CD4-positive, alpha-beta T cell (primary cell): Measurements from ENCODE around the gene MAP1LC3A. TPM values are rescaled to one million over a fixed set of nuclear protein-coding genes. Genes with fewer than 3 reads are reported as not detected.

Source experiments
- ATAC-seq: fragments of 200-7000 bp; cut with Tn5 transposase; one replicate; pipeline ENCODE4 v1.10.0; 2022; ENCODE audit warnings: mild to moderate bottlenecking; ENCODE audit not compliant: poor library complexity
- CTCF ChIA-PET: fragments of 350-600 bp; sonication (Branson Sonifier 250); formaldehyde crosslinking; loops from one replicate; lab custom pipeline; 2021; ENCODE audit warnings: antibody characterized with exemption, inconsistent platforms; lab: Charles Lee
- POLR2A ChIA-PET: fragments of 350-600 bp; sonication (Branson Sonifier 250); formaldehyde crosslinking; loops from one replicate; lab custom pipeline; 2021; ENCODE audit warnings: antibody characterized with exemption, inconsistent platforms; lab: Charles Lee
- DNase-seq, 14 experiments: peaks; one replicate each; pipeline ENCODE4 v3.0.0-alpha.2; 2013 to 2020; ENCODE audit warnings: mixed read lengths in 2 of 14
- H3K27ac ChIP-seq, 2 donors: one replicate each; pipeline versions ENCODE4 v1.5.1 to v1.7.0; 2013; ENCODE audit warnings: low read length in 2 of 2, low read depth in 1 of 2, mild to moderate bottlenecking in 1 of 2
- H3K27me3 ChIP-seq, 2 experiments: 1 replicate in 1 of 2; 2 replicates in 1 of 2; pipeline versions ENCODE4 v1.6.1 to v1.7.0; 2013; ENCODE audit warnings: low read length in 2 of 2, control low read depth in 1 of 2, mild to moderate bottlenecking in 1 of 2, moderate library complexity in 1 of 2; ENCODE audit not compliant: insufficient read depth in 2 of 2, control insufficient read depth in 1 of 2
- H3K36me3 ChIP-seq: one replicate; pipeline ENCODE4 v1.6.1; 2013; ENCODE audit warnings: low read length, control low read depth; ENCODE audit not compliant: insufficient read depth
- H3K4me1 ChIP-seq: one replicate; pipeline ENCODE4 v1.6.1; 2013; ENCODE audit warnings: low read length, control low read depth; ENCODE audit not compliant: insufficient read depth
- H3K4me3 ChIP-seq: one replicate; pipeline ENCODE4 v1.5.1; 2013; ENCODE audit warnings: mild to moderate bottlenecking, low read length, moderate library complexity
- H3K9me3 ChIP-seq, 2 experiments: 1 replicate in 1 of 2; 2 replicates in 1 of 2; pipeline versions ENCODE4 v1.6.1 to v1.7.0; 2013; ENCODE audit warnings: low read length in 2 of 2, mild to moderate bottlenecking in 2 of 2, control low read depth in 1 of 2, moderate library complexity in 1 of 2; ENCODE audit not compliant: control insufficient read depth in 1 of 2, insufficient read depth in 1 of 2
- H3K27ac Mint-ChIP-seq: one replicate; pipeline ENCODE4 v1.8.0; 2020; ENCODE audit warnings: mixed read lengths
- H3K27me3 Mint-ChIP-seq: one replicate; pipeline ENCODE4 v1.8.0; 2021; ENCODE audit warnings: mixed read lengths
- H3K36me3 Mint-ChIP-seq: one replicate; pipeline ENCODE4 v1.8.0; 2021; ENCODE audit warnings: low read depth, mixed read lengths
- H3K4me1 Mint-ChIP-seq: one replicate; pipeline ENCODE4 v1.8.0; 2021; ENCODE audit warnings: low read depth, mixed read lengths
- H3K4me3 Mint-ChIP-seq: one replicate; pipeline ENCODE4 v1.8.0; 2020; ENCODE audit warnings: mild to moderate bottlenecking, mixed read lengths
- H3K9me3 Mint-ChIP-seq: one replicate; pipeline ENCODE4 v1.8.0; 2020; ENCODE audit warnings: mixed read lengths
- CTCF ChIP-seq: fragments of 200-600 bp; IDR thresholded peaks from one replicate; pipeline ENCODE4 v1.8.0; 2022; ENCODE audit warnings: antibody characterized with exemption, mild to moderate bottlenecking
- intact Hi-C, 2 experiments: fragments of 100-400 bp; cut with DNase I in 1 of 2; cut with micrococcal nuclease in 1 of 2; formaldehyde crosslinking; loops; one replicate each; pipeline versions ENCODE4 v1.15.1 to v1.9.0; 2023 to 2025; cut with DNase I, micrococcal nuclease
- total RNA-seq, 174 experiments: library from RNA in 2 of 174; stranded (reverse) in 2 of 174; gene quantifications; one replicate each; pipeline ENCODE4 v1.2.3 and lab custom pipeline; 2021 to 2026

MAP1LC3A gene
- total RNA-seq, 2 experiments from 2014 or later, result 17.5 to 17.7 TPM

GRCh38 chr20:34534391-34535165, 23.9 kb upstream of the MAP1LC3A start:
- Mint-ChIP-seq H3K4me1 (peaks cover 4% of the 10 kb centered on the region), H3K36me3 (peaks cover 66% of the 10 kb centered on the region), H3K4me3 (no peak overlapping the region), H3K27ac (no peak overlapping the region), H3K9me3 (no peaks in the 10 kb centered on the region), H3K27me3 (no peaks in the 10 kb centered on the region)
- no peak for TF ChIP-seq CTCF
- intact Hi-C loops, result loop anchor here (5.0 kb wide), 2 partner anchors 233 to 238 kb away; no protein-coding TSS in a partner anchor
- POLR2A ChIA-PET, result no interaction called here
- no peak for DNase-seq
- Histone ChIP-seq H3K4me1 (peaks cover 12% of the 10 kb centered on the region), H3K9me3 (no peaks in the 10 kb centered on the region), H3K4me3 (no peak overlapping the region), H3K27me3 (no peaks in the 10 kb centered on the region), H3K27ac (no peak overlapping the region), H3K36me3 (peaks cover 82% of the 10 kb centered on the region)
- CTCF ChIA-PET, result no interaction called here
- no peak for ATAC-seq

GRCh38 chr20:34535301-34535840, 23.1 kb upstream of the MAP1LC3A start:
- DNase-seq (no peak), ATAC-seq (no peak)
- H3K27me3 Mint-ChIP-seq, result no peaks in the 10 kb centered on the region
- no peak overlapping the region for H3K4me3 Mint-ChIP-seq
- H3K27ac Mint-ChIP-seq, result no peak overlapping the region
- intact Hi-C loops, result loop anchor here (5.0 kb wide), 2 partner anchors 232 to 237 kb away; no protein-coding TSS in a partner anchor
- no peaks in the 10 kb centered on the region for H3K27me3 ChIP-seq
- no peak overlapping the region for H3K27ac ChIP-seq
- H3K36me3 Mint-ChIP-seq, result peaks cover 67% of the 10 kb centered on the region
- TF ChIP-seq CTCF, result no peak
- ChIA-PET POLR2A (interaction anchor here (1.2 kb wide), 1 partner anchor 19 kb away, joined by 3 read pairs; no protein-coding TSS in a partner anchor), CTCF (no interaction called here)
- H3K4me1 ChIP-seq, result peaks cover 10% of the 10 kb centered on the region
- no peak overlapping the region for H3K4me3 ChIP-seq
- H3K36me3 ChIP-seq, result peaks cover 80% of the 10 kb centered on the region
- H3K9me3 ChIP-seq, result no peaks in the 10 kb centered on the region
- peaks cover 8% of the 10 kb centered on the region for H3K4me1 Mint-ChIP-seq
- H3K9me3 Mint-ChIP-seq, result no peaks in the 10 kb centered on the region

- Mint-ChIP-seq H3K27me3 (no peaks in the 10 kb centered on the region), H3K36me3 (peaks cover 67% of the 10 kb centered on the region), H3K27ac (no peak overlapping the region), H3K4me1 (peaks cover 12% of the 10 kb centered on the region), H3K4me3 (no peak overlapping the region), H3K9me3 (no peaks in the 10 kb centered on the region)
- ChIA-PET CTCF (interaction anchor here (1.6 kb wide), 1 partner anchor 175 kb away, joined by 6 read pairs; no protein-coding TSS in a partner anchor), POLR2A (interaction anchor here (1.2 kb wide), 1 partner anchor 19 kb away, joined by 3 read pairs; no protein-coding TSS in a partner anchor)
- Histone ChIP-seq H3K9me3 (no peaks in the 10 kb centered on the region), H3K27me3 (no peaks in the 10 kb centered on the region), H3K27ac (no peak overlapping the region), H3K36me3 (peaks cover 80% of the 10 kb centered on the region), H3K4me1 (peaks cover 10% of the 10 kb centered on the region), H3K4me3 (no peak overlapping the region)
- DNase-seq, result no peak
- ATAC-seq, result no peak
- TF ChIP-seq CTCF, result no peak
- intact Hi-C loops, result loop anchor here (5.0 kb wide), 2 partner anchors 231 to 236 kb away; no protein-coding TSS in a partner anchor
These were observed 22.7 kb upstream of the MAP1LC3A start for GRCh38 chr20:34535857-34536256.
